ENCODE results near the gene SLC1A4. TPM values are rescaled to one million over a fixed set of nuclear protein-coding genes. Genes with fewer than 3 reads are reported as not detected.

The SLC1A4 gene
- total and polyA plus RNA-seq, 3 experiments from 2014 or later = 1.9 to 21.3 (median 21.2) TPM

- no peak overlapping the region for H3K27ac ChIP-seq (ENCODE audit: low read depth, low read length)
- CTCF ChIA-PET = interaction anchor here (0.6 to 1.0 kb wide), 4 partner anchors 8 to 593 kb away, joined by 3 to 4 read pairs (median 4); no protein-coding TSS in a partner anchor
- no peak for DNase-seq
- H3K4me1 ChIP-seq (ENCODE audit: insufficient read depth, low read length) = no peaks in the 10 kb centered on the region
- H3K36me3 ChIP-seq (ENCODE audit: insufficient read depth, low read length) = no peaks in the 10 kb centered on the region
- Mint-ChIP-seq H3K27ac (no peak overlapping the region), H3K4me3 (no peak overlapping the region), H3K36me3 (no peaks in the 10 kb centered on the region), H3K4me1 (no peaks in the 10 kb centered on the region), H3K9me3 (no peaks in the 10 kb centered on the region), H3K27me3 (peaks cover 0 to 1% of the 10 kb centered on the region in 2 donors)
- no peaks in the 10 kb centered on the region for H3K9me3 ChIP-seq (ENCODE audit: low read length)
- H3K4me3 ChIP-seq (ENCODE audit: low read length) = no peak overlapping the region
- POLR2A ChIA-PET = no interaction called here
- no peaks in the 10 kb centered on the region for H3K27me3 ChIP-seq (ENCODE audit: insufficient read depth, low read length, poor library complexity, severe bottlenecking)
Observed at GRCh38 chr2:64980183-64980582, 9.0 kb upstream of the SLC1A4 start.

- H3K9me3 ChIP-seq (ENCODE audit: low read length) = no peaks in the 10 kb centered on the region
- Mint-ChIP-seq H3K9me3 (no peaks in the 10 kb centered on the region), H3K27me3 (no peaks in the 10 kb centered on the region), H3K36me3 (no peaks in the 10 kb centered on the region), H3K27ac (peak overlapping the region in 1 of 8 donors; percentile 0), H3K4me1 (peaks cover 5 to 16% (median 7%) of the 10 kb centered on the region in 3 donors), H3K4me3 (no peak overlapping the region)
- ChIA-PET CTCF (interaction anchor here (1.0 kb wide), 1 partner anchor 14 kb away, joined by 3 read pairs; no protein-coding TSS in a partner anchor), POLR2A (no interaction called here)
- H3K27me3 ChIP-seq (ENCODE audit: insufficient read depth, low read length, poor library complexity, severe bottlenecking) = no peaks in the 10 kb centered on the region
- no peaks in the 10 kb centered on the region for H3K4me1 ChIP-seq (ENCODE audit: insufficient read depth, low read length)
- no peak overlapping the region for H3K27ac ChIP-seq (ENCODE audit: low read depth, low read length)
- no peak overlapping the region for H3K4me3 ChIP-seq (ENCODE audit: low read length)
- no peaks in the 10 kb centered on the region for H3K36me3 ChIP-seq (ENCODE audit: insufficient read depth, low read length)
- no peak for DNase-seq
Observed at GRCh38 chr2:64982311-64982857, 6.8 kb upstream of the SLC1A4 start.

- Histone ChIP-seq H3K27me3 (ENCODE audit: insufficient read depth, low read length, poor library complexity, severe bottlenecking) (no peaks in the 10 kb centered on the region), H3K27ac (ENCODE audit: low read depth, low read length) (no peak overlapping the region), H3K4me3 (ENCODE audit: low read length) (no peak overlapping the region), H3K9me3 (ENCODE audit: low read length) (no peaks in the 10 kb centered on the region), H3K4me1 (ENCODE audit: insufficient read depth, low read length) (no peaks in the 10 kb centered on the region), H3K36me3 (ENCODE audit: insufficient read depth, low read length) (no peaks in the 10 kb centered on the region)
- no peaks in the 10 kb centered on the region for H3K9me3 Mint-ChIP-seq
- peaks cover 7 to 21% (median 11%) of the 10 kb centered on the region in 3 donors for H3K4me1 Mint-ChIP-seq
- no peak overlapping the region for H3K27ac Mint-ChIP-seq
- no peak overlapping the region for H3K4me3 Mint-ChIP-seq
- ChIA-PET POLR2A (no interaction called here), CTCF (no interaction called here)
- DNase-seq = no peak
- H3K36me3 Mint-ChIP-seq = no peaks in the 10 kb centered on the region
- H3K27me3 Mint-ChIP-seq = no peaks in the 10 kb centered on the region
Observed at GRCh38 chr2:64982932-64983331, 6.3 kb upstream of the SLC1A4 start.

- Histone ChIP-seq H3K27ac (ENCODE audit: low read depth, low read length) (no peak overlapping the region), H3K4me3 (ENCODE audit: low read length) (no peak overlapping the region), H3K27me3 (ENCODE audit: insufficient read depth, low read length, poor library complexity, severe bottlenecking) (no peaks in the 10 kb centered on the region), H3K4me1 (ENCODE audit: insufficient read depth, low read length) (peaks cover 5% of the 10 kb centered on the region), H3K36me3 (ENCODE audit: insufficient read depth, low read length) (no peaks in the 10 kb centered on the region), H3K9me3 (ENCODE audit: low read length) (no peaks in the 10 kb centered on the region)
- peaks cover 16 to 33% (median 21%) of the 10 kb centered on the region in 3 donors for H3K4me1 Mint-ChIP-seq
- H3K9me3 Mint-ChIP-seq = no peaks in the 10 kb centered on the region
- H3K27ac Mint-ChIP-seq = no peak overlapping the region
- ChIA-PET POLR2A (no interaction called here), CTCF (no interaction called here)
- no peak overlapping the region for H3K4me3 Mint-ChIP-seq
- DNase-seq = no peak
- peaks cover 0 to 5% (median 0%) of the 10 kb centered on the region in 3 donors for H3K36me3 Mint-ChIP-seq
- H3K27me3 Mint-ChIP-seq = peaks cover 0 to 3% of the 10 kb centered on the region in 2 donors
Observed at GRCh38 chr2:64985447-64985846, 3.8 kb upstream of the SLC1A4 start.

- no peaks in the 10 kb centered on the region for H3K36me3 ChIP-seq (ENCODE audit: insufficient read depth, low read length)
- H3K9me3 ChIP-seq (ENCODE audit: low read length) = no peaks in the 10 kb centered on the region
- Mint-ChIP-seq H3K4me3 (peak overlapping the region; percentile 64 to 92 (median 75)), H3K27ac (peak overlapping the region in 4 of 8 donors; percentile 26 to 76 (median 51)), H3K9me3 (no peaks in the 10 kb centered on the region), H3K27me3 (peaks cover 0 to 3% of the 10 kb centered on the region in 2 donors), H3K36me3 (peaks cover 0 to 5% (median 0%) of the 10 kb centered on the region in 3 donors), H3K4me1 (peaks cover 20 to 46% (median 31%) of the 10 kb centered on the region in 3 donors)
- H3K4me1 ChIP-seq (ENCODE audit: insufficient read depth, low read length) = peaks cover 8% of the 10 kb centered on the region
- no peak for DNase-seq
- ChIA-PET POLR2A (interaction anchor here (1.5 kb wide), 1 partner anchor 69 kb away, joined by 8 read pairs; the partner anchor contains the start of gene CEP68), CTCF (interaction anchor here (2.2 kb wide), 1 partner anchor 70 kb away, joined by 7 read pairs; no protein-coding TSS in a partner anchor)
- H3K27ac ChIP-seq (ENCODE audit: low read depth, low read length) = no peak overlapping the region
- H3K4me3 ChIP-seq (ENCODE audit: low read length) = no peak overlapping the region
- H3K27me3 ChIP-seq (ENCODE audit: insufficient read depth, low read length, poor library complexity, severe bottlenecking) = no peaks in the 10 kb centered on the region
Observed at GRCh38 chr2:64987001-64987955, 1.9 kb upstream of the SLC1A4 start.

- POLR2A ChIA-PET = interaction anchor here (0.9 to 1.5 kb wide), 2 partner anchors 68 to 239 kb away, joined by 3 to 8 read pairs; partner anchors contain the start of gene CEP68
Observed at GRCh38 chr2:64987956-64988419, 1.2 kb upstream of the SLC1A4 start.

GRCh38 chr2:64988420-64989125, 626 bp upstream of the SLC1A4 start:
- peaks cover 8% of the 10 kb centered on the region for H3K4me1 ChIP-seq (ENCODE audit: insufficient read depth, low read length)
- Mint-ChIP-seq H3K27ac (peak overlapping the region in 7 of 8 donors; percentile 31 to 90 (median 76)), H3K9me3 (no peaks in the 10 kb centered on the region), H3K4me3 (peak overlapping the region; percentile 81 to 93 (median 84)), H3K36me3 (peaks cover 0 to 5% (median 0%) of the 10 kb centered on the region in 3 donors), H3K27me3 (peaks cover 0 to 3% of the 10 kb centered on the region in 2 donors), H3K4me1 (peaks cover 20 to 48% (median 36%) of the 10 kb centered on the region in 3 donors)
- peak overlapping the region; percentile 56 for H3K4me3 ChIP-seq (ENCODE audit: low read length)
- H3K27ac ChIP-seq (ENCODE audit: low read depth, low read length) = peak overlapping the region; percentile 58
- H3K9me3 ChIP-seq (ENCODE audit: low read length) = no peaks in the 10 kb centered on the region
- ChIA-PET POLR2A (interaction anchor here (0.9 to 1.5 kb wide), 2 partner anchors 68 to 239 kb away, joined by 3 to 8 read pairs; partner anchors contain the start of gene CEP68), CTCF (interaction anchor here (0.7 to 2.2 kb wide), 6 partner anchors 9 to 191 kb away, joined by 3 to 7 read pairs (median 3); no protein-coding TSS in a partner anchor)
- peak; percentile 29 to 71 (median 49) for DNase-seq
- no peaks in the 10 kb centered on the region for H3K36me3 ChIP-seq (ENCODE audit: insufficient read depth, low read length)
- no peaks in the 10 kb centered on the region for H3K27me3 ChIP-seq (ENCODE audit: insufficient read depth, low read length, poor library complexity, severe bottlenecking)

More at GRCh38 chr2:64987956-64988419, 1.2 kb upstream of the SLC1A4 start:
- peak overlapping the region; percentile 81 to 93 (median 84) for H3K4me3 Mint-ChIP-seq
- H3K27ac ChIP-seq (ENCODE audit: low read depth, low read length) = peak overlapping the region; percentile 58
- CTCF ChIA-PET = interaction anchor here (0.7 to 2.2 kb wide), 6 partner anchors 8 to 192 kb away, joined by 3 to 7 read pairs (median 3); no protein-coding TSS in a partner anchor
- H3K27ac Mint-ChIP-seq = peak overlapping the region in 7 of 8 donors; percentile 31 to 90 (median 76)
- peaks cover 0 to 5% (median 0%) of the 10 kb centered on the region in 3 donors for H3K36me3 Mint-ChIP-seq
- H3K4me1 ChIP-seq (ENCODE audit: insufficient read depth, low read length) = peaks cover 8% of the 10 kb centered on the region
- H3K9me3 ChIP-seq (ENCODE audit: low read length) = no peaks in the 10 kb centered on the region
- no peaks in the 10 kb centered on the region for H3K27me3 ChIP-seq (ENCODE audit: insufficient read depth, low read length, poor library complexity, severe bottlenecking)
- peaks cover 20 to 48% (median 36%) of the 10 kb centered on the region in 3 donors for H3K4me1 Mint-ChIP-seq
- H3K9me3 Mint-ChIP-seq = no peaks in the 10 kb centered on the region
- peak overlapping the region; percentile 56 for H3K4me3 ChIP-seq (ENCODE audit: low read length)
- DNase-seq = no peak
- peaks cover 0 to 3% of the 10 kb centered on the region in 2 donors for H3K27me3 Mint-ChIP-seq
- H3K36me3 ChIP-seq (ENCODE audit: insufficient read depth, low read length) = no peaks in the 10 kb centered on the region
